ENCODE results near the gene SEMA6A.

Gene SEMA6A

DNA sequence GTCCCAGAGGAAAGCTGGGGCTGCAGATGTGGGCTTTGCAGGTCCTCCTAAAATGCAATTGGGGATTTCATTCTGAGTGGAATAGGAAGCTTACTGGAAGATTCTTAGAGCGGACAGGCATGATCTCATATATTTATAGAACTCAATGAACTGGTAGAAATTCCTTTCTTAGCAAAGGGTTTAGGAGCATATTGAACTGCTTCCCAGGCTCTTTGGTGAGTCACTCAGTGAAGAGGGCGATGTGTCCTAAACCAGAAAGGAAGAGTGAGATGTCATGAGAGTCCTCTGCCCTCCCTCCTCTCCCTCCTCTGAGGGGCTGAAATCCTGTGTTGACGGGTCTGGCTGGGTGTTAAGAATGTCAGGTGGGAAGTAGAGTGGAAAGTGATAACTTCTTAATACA lies 26.3 kb upstream of the SEMA6A start:
- peaks cover 18% of the 10 kb centered on the region for H3K27me3 ChIP-seq (ENCODE audit: insufficient read depth, poor library complexity, severe bottlenecking)
- H3K4me3 ChIP-seq (ENCODE audit: severe bottlenecking) = no peak overlapping the region
- DNase-seq (ENCODE audit: low spot score) (no peak), ATAC-seq (ENCODE audit: low read depth) (no peak)
- H3K9me3 ChIP-seq (ENCODE audit: severe bottlenecking) = no peaks in the 10 kb centered on the region
- H3K27ac ChIP-seq (ENCODE audit: poor library complexity, severe bottlenecking) = no peak overlapping the region
- H3K4me1 ChIP-seq (ENCODE audit: insufficient read depth, poor library complexity, severe bottlenecking) = no peaks in the 10 kb centered on the region
- H3K36me3 ChIP-seq (ENCODE audit: low read depth) = no peaks in the 10 kb centered on the region
- TF ChIP-seq, protein P1, sequence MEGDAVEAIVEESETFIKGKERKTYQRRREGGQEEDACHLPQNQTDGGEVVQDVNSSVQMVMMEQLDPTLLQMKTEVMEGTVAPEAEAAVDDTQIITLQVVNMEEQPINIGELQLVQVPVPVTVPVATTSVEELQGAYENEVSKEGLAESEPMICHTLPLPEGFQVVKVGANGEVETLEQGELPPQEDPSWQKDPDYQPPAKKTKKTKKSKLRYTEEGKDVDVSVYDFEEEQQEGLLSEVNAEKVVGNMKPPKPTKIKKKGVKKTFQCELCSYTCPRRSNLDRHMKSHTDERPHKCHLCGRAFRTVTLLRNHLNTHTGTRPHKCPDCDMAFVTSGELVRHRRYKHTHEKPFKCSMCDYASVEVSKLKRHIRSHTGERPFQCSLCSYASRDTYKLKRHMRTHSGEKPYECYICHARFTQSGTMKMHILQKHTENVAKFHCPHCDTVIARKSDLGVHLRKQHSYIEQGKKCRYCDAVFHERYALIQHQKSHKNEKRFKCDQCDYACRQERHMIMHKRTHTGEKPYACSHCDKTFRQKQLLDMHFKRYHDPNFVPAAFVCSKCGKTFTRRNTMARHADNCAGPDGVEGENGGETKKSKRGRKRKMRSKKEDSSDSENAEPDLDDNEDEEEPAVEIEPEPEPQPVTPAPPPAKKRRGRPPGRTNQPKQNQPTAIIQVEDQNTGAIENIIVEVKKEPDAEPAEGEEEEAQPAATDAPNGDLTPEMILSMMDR (IDR thresholded peaks at IDR 0.05; ENCODE audit: poor library complexity, severe bottlenecking) = no peak

GRCh38 chr5:116598911-116599310 lies 24.3 kb upstream of the SEMA6A start:
- no peak overlapping the region for H3K4me3 ChIP-seq (ENCODE audit: severe bottlenecking)

GRCh38 chr5:116595498-116595897 lies 20.9 kb upstream of the SEMA6A start:
- H3K9me3 ChIP-seq (ENCODE audit: severe bottlenecking) = no peaks in the 10 kb centered on the region
- no peaks in the 10 kb centered on the region for H3K36me3 ChIP-seq (ENCODE audit: low read depth)
- TF ChIP-seq, protein P1 (IDR thresholded peaks at IDR 0.05; ENCODE audit: poor library complexity, severe bottlenecking) = no peak
- no peaks in the 10 kb centered on the region for H3K4me1 ChIP-seq (ENCODE audit: insufficient read depth, poor library complexity, severe bottlenecking)
- H3K27ac ChIP-seq (ENCODE audit: poor library complexity, severe bottlenecking) = no peak overlapping the region
- DNase-seq (ENCODE audit: low spot score) = no peak
- no peak overlapping the region for H3K4me3 ChIP-seq (ENCODE audit: severe bottlenecking)
- ATAC-seq (ENCODE audit: low read depth) = no peak
- H3K27me3 ChIP-seq (ENCODE audit: insufficient read depth, poor library complexity, severe bottlenecking) = peaks cover 12% of the 10 kb centered on the region

More at GRCh38 chr5:116598911-116599310, 24.3 kb upstream of the SEMA6A start:
- TF ChIP-seq, protein P1 (IDR thresholded peaks at IDR 0.05; ENCODE audit: poor library complexity, severe bottlenecking) = no peak
- Histone ChIP-seq H3K36me3 (ENCODE audit: low read depth) (no peaks in the 10 kb centered on the region), H3K27ac (ENCODE audit: poor library complexity, severe bottlenecking) (no peak overlapping the region), H3K9me3 (ENCODE audit: severe bottlenecking) (no peaks in the 10 kb centered on the region), H3K27me3 (ENCODE audit: insufficient read depth, poor library complexity, severe bottlenecking) (peaks cover 23% of the 10 kb centered on the region), H3K4me1 (ENCODE audit: insufficient read depth, poor library complexity, severe bottlenecking) (no peaks in the 10 kb centered on the region)
- ATAC-seq (ENCODE audit: low read depth) = no peak
- DNase-seq (ENCODE audit: low spot score) = no peak

- Histone ChIP-seq H3K27ac (ENCODE audit: poor library complexity, severe bottlenecking) (no peak overlapping the region), H3K4me3 (ENCODE audit: severe bottlenecking) (no peak overlapping the region), H3K4me1 (ENCODE audit: insufficient read depth, poor library complexity, severe bottlenecking) (no peaks in the 10 kb centered on the region), H3K27me3 (ENCODE audit: insufficient read depth, poor library complexity, severe bottlenecking) (peaks cover 11% of the 10 kb centered on the region), H3K36me3 (ENCODE audit: low read depth) (no peaks in the 10 kb centered on the region), H3K9me3 (ENCODE audit: severe bottlenecking) (no peaks in the 10 kb centered on the region)
- DNase-seq (ENCODE audit: low spot score) = no peak
- TF ChIP-seq, protein P1 (IDR thresholded peaks at IDR 0.05; ENCODE audit: poor library complexity, severe bottlenecking) = no peak
- ATAC-seq (ENCODE audit: low read depth) = no peak
Measured at GRCh38 chr5:116593340-116593739, 18.7 kb upstream of the SEMA6A start.

GRCh38 chr5:116585227-116585626 lies 10.6 kb upstream of the SEMA6A start:
- TF ChIP-seq, protein P1 (IDR thresholded peaks at IDR 0.05; ENCODE audit: poor library complexity, severe bottlenecking) = no peak
- ATAC-seq (ENCODE audit: low read depth) = no peak
- no peaks in the 10 kb centered on the region for H3K36me3 ChIP-seq (ENCODE audit: low read depth)

More at GRCh38 chr5:116585227-116585626, 10.6 kb upstream of the SEMA6A start:
- no peak overlapping the region for H3K4me3 ChIP-seq (ENCODE audit: severe bottlenecking)
- peaks cover 14% of the 10 kb centered on the region for H3K27me3 ChIP-seq (ENCODE audit: insufficient read depth, poor library complexity, severe bottlenecking)
- H3K9me3 ChIP-seq (ENCODE audit: severe bottlenecking) = no peaks in the 10 kb centered on the region
- no peak overlapping the region for H3K27ac ChIP-seq (ENCODE audit: poor library complexity, severe bottlenecking)
- peaks cover 3% of the 10 kb centered on the region for H3K4me1 ChIP-seq (ENCODE audit: insufficient read depth, poor library complexity, severe bottlenecking)
- no peak for DNase-seq (ENCODE audit: low spot score)

Measured in RWPE2 (cell line).